ENCODE data around the gene CASTOR1. TPM values are rescaled to one million over a fixed set of nuclear protein-coding genes. Genes with fewer than 3 reads are reported as not detected.

Gene CASTOR1
- total and polyA plus RNA-seq, 2 donors (not counting 1 experiment from before 2014, with no cell fraction given): 2.7 to 5.0 TPM

GRCh38 chr22:30305519-30305905, 16.2 kb upstream of the CASTOR1 start:
- Histone ChIP-seq H2AFZ (ENCODE audit: low read length) (no peak overlapping the region), H3K36me3 (ENCODE audit: control insufficient read depth, insufficient read depth, low read length) (peaks cover 10% of the 10 kb centered on the region), H3K4me2 (ENCODE audit: extremely low read depth, insufficient read depth, low read length) (no peak overlapping the region), H3K4me1 (ENCODE audit: control insufficient read depth, extremely low read depth, insufficient read depth, low read length) (peaks cover 36% of the 10 kb centered on the region), H4K20me1 (ENCODE audit: control insufficient read depth, extremely low read depth, insufficient read depth, low read length) (no peaks in the 10 kb centered on the region), H3K9me3 (ENCODE audit: control insufficient read depth, insufficient read depth, low read depth, low read length) (no peaks in the 10 kb centered on the region), H3K27me3 (ENCODE audit: control insufficient read depth, insufficient read depth, low read length) (no peaks in the 10 kb centered on the region), H3K4me3 (replicated peaks in 1 of 4; ENCODE audit: control extremely low read depth in 1 of 4, insufficient read depth in 1 of 4, low read depth in 3 of 4, low read length in 4 of 4) (no peak overlapping the region), H3K79me2 (ENCODE audit: control insufficient read depth, insufficient read depth, low read length) (peaks cover 12% of the 10 kb centered on the region), H3K9ac (ENCODE audit: insufficient read depth, low read length) (no peak overlapping the region), H3K27ac (ENCODE audit: insufficient read depth, low read length) (no peak overlapping the region)
- TF ChIP-seq EZH2 (IDR thresholded peaks at IDR 0.05; ENCODE audit: low read length, missing control alignments) (no peak), CTCF (conservative IDR thresholded peaks at IDR 0.05 in 1 of 2, IDR thresholded peaks at IDR 0.05 in 1 of 2; ENCODE audit: low read depth in 1 of 2, low read length in 2 of 2) (no peak)
- no peak for DNase-seq (ENCODE audit: low read depth in 2 of 2)

GRCh38 chr22:30304495-30305244, 15.4 kb upstream of the CASTOR1 start:
- Histone ChIP-seq H3K36me3 (ENCODE audit: control insufficient read depth, insufficient read depth, low read length) (peaks cover 14% of the 10 kb centered on the region), H3K4me1 (ENCODE audit: control insufficient read depth, extremely low read depth, insufficient read depth, low read length) (peaks cover 30% of the 10 kb centered on the region), H3K27me3 (ENCODE audit: control insufficient read depth, insufficient read depth, low read length) (no peaks in the 10 kb centered on the region), H4K20me1 (ENCODE audit: control insufficient read depth, extremely low read depth, insufficient read depth, low read length) (no peaks in the 10 kb centered on the region), H3K4me3 (replicated peaks in 1 of 4; ENCODE audit: control extremely low read depth in 1 of 4, insufficient read depth in 1 of 4, low read depth in 3 of 4, low read length in 4 of 4) (no peak overlapping the region), H3K27ac (ENCODE audit: insufficient read depth, low read length) (no peak overlapping the region), H3K9ac (ENCODE audit: insufficient read depth, low read length) (no peak overlapping the region), H3K79me2 (ENCODE audit: control insufficient read depth, insufficient read depth, low read length) (peaks cover 9% of the 10 kb centered on the region), H2AFZ (ENCODE audit: low read length) (no peak overlapping the region), H3K9me3 (ENCODE audit: control insufficient read depth, insufficient read depth, low read depth, low read length) (no peaks in the 10 kb centered on the region), H3K4me2 (ENCODE audit: extremely low read depth, insufficient read depth, low read length) (no peak overlapping the region)
- no peak for TF ChIP-seq EZH2 (IDR thresholded peaks at IDR 0.05; ENCODE audit: low read length, missing control alignments)
- TF ChIP-seq CTCF (conservative IDR thresholded peaks at IDR 0.05 in 1 of 2, IDR thresholded peaks at IDR 0.05 in 1 of 2; ENCODE audit: low read depth in 1 of 2, low read length in 2 of 2): no peak
- peak in 1 of 2 donors; percentile 51 for DNase-seq (ENCODE audit: low read depth in 2 of 2)

- H3K9me3 ChIP-seq (ENCODE audit: control insufficient read depth, insufficient read depth, low read depth, low read length): no peaks in the 10 kb centered on the region
- H3K27ac ChIP-seq (ENCODE audit: insufficient read depth, low read length): peak overlapping the region; percentile 30
- TF ChIP-seq CTCF (conservative IDR thresholded peaks at IDR 0.05 in 1 of 2, IDR thresholded peaks at IDR 0.05 in 1 of 2; ENCODE audit: low read depth in 1 of 2, low read length in 2 of 2) (no peak), EZH2 (IDR thresholded peaks at IDR 0.05; ENCODE audit: low read length, missing control alignments) (no peak)
- no peaks in the 10 kb centered on the region for H3K27me3 ChIP-seq (ENCODE audit: control insufficient read depth, insufficient read depth, low read length)
- H3K36me3 ChIP-seq (ENCODE audit: control insufficient read depth, insufficient read depth, low read length): peaks cover 16% of the 10 kb centered on the region
- H3K4me3 ChIP-seq (replicated peaks in 1 of 4; ENCODE audit: control extremely low read depth in 1 of 4, insufficient read depth in 1 of 4, low read depth in 3 of 4, low read length in 4 of 4): no peak overlapping the region
- H3K4me1 ChIP-seq (ENCODE audit: control insufficient read depth, extremely low read depth, insufficient read depth, low read length): peaks cover 23% of the 10 kb centered on the region
- H3K9ac ChIP-seq (ENCODE audit: insufficient read depth, low read length): no peak overlapping the region
- peak in 1 of 2 donors; percentile 25 for DNase-seq (ENCODE audit: low read depth in 2 of 2)
- peaks cover 5% of the 10 kb centered on the region for H3K79me2 ChIP-seq (ENCODE audit: control insufficient read depth, insufficient read depth, low read length)
- no peak overlapping the region for H3K4me2 ChIP-seq (ENCODE audit: extremely low read depth, insufficient read depth, low read length)
- H4K20me1 ChIP-seq (ENCODE audit: control insufficient read depth, extremely low read depth, insufficient read depth, low read length): no peaks in the 10 kb centered on the region
- no peak overlapping the region for H2AFZ ChIP-seq (ENCODE audit: low read length)
These were observed 13.5 kb upstream of the CASTOR1 start for GRCh38 chr22:30302810-30303138.

Measured in fibroblast of lung (primary cell).